NCI-H460 (cell line): Measurements from ENCODE around the gene ME1. TPM values are rescaled to one million over a fixed set of nuclear protein-coding genes. Genes with fewer than 3 reads are reported as not detected.
"Not testable (repeated sequence)": the region's sequence is repeated elsewhere in the genome, so short reads cannot be mapped to it uniquely, and the experiment has no call there.

ENCODE experiments used
- DNase-seq: peaks from one replicate; pipeline ENCODE4 v3.0.0-alpha.2; 2016; ENCODE audit warnings: low read depth; ENCODE audit errors: extremely low read depth
- polyA plus RNA-seq: library from polyadenylated mRNA; depleted of rRNA; stranded (reverse); fragments of >200 nt; gene quantifications from 2 replicates; pipeline ENCODE4 v1.2.3, GENCODE V29; 2014; cell fraction: nucleus; rRNA removed
- total RNA-seq: library from RNA; depleted of rRNA; stranded (reverse); fragments of >200 nt; shearing (Covaris generic); gene quantifications from 2 replicates; pipeline ENCODE4 v1.2.3, GENCODE V29; 2014; rRNA removed

The ME1 gene
- total RNA-seq, result 70.0 and 73.9 TPM in 2 replicates
- polyA plus RNA-seq, result 61.5 and 77.9 TPM in 2 replicates

DNA sequence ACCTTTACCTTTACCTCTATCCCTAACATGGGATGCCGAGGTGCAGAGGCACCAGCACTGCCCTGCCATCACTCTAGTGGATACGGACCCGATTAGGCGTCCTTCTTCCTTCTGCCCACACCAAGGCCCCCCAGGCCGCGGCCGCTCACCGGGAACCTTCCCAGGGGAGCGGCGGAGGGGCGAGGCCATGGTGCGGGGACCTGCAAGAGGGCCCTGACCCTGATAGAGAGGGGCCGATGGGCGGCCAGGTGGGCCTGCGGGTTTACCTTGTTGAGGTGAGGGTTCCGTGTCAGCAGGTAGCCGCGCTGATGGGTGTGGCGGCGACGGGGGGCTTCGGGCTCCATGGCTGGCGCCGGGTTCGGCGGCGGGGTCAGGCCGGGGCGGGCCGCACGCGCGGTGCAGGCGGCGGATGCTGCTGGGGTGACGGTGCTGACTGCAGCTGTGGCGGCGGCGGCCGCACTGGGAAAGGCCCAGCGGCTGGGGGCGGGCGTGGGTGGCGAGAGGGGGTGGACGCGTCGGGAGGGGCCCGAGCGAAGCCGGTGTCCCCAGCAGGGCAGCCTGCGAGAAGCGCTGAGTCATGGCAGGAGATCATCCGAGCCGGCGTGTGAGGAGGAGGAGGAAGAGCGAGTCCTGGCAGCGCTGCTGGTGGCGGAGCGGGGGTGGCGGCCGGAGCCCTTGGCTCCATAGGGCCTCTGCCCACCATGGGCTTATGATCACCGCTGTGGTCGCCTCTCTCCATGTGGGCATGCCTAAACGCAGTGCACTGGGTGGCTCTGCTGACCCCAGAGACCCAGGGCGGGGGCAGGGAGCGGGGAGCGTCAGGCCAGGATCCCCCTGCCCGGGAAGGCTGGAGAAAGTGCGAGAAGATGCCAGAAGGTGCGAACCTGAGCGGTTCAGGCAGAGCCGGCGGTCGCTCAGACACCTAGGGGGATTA is at the start of gene ME1:
Gene ME1 (minus strand): TSS at position 441 of the 934 bp plus-strand sequence. CDS start 97 bp downstream, at position 344.
- DNase-seq, result peak; percentile 92

DNA sequence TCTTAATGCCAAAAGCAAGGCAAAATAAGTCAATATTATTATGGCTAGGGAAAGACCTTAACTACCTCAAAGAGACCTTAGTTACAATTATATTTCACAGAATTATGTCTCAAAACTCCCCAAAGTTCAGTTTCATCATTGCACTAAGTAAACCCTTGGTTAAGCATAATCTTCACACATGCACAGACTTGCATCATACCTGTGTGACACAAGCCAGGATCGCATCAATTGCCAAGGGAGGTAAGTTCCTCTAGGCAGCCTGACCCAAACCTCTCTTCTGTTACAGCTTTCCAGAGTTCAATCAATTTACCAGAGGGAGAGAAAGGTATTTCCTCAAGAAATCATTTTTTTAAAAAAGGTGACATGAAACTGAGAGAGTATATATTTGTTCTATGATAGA is 49.6 kb upstream of the ME1 start:
- DNase-seq, result no peak

DNA sequence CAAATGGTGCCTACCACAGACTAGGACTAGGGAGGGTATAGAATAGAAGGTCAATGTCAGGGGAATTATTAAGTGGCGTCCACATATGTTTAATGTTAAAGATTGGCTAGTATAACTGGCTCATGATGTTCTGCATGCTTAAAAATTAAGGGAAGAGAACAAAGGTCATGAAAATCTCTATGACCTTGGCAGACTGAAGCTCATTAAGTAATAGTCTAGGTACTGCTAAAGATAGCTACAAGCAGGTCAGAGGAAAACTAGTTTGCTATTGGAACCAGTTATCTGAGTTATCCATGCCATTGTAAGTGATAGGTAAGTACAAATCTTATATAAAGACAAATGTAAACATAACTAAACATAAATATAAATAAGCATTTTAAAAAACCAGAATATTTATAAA is 48.5 kb upstream of the ME1 start:
- DNase-seq, result no peak

DNA sequence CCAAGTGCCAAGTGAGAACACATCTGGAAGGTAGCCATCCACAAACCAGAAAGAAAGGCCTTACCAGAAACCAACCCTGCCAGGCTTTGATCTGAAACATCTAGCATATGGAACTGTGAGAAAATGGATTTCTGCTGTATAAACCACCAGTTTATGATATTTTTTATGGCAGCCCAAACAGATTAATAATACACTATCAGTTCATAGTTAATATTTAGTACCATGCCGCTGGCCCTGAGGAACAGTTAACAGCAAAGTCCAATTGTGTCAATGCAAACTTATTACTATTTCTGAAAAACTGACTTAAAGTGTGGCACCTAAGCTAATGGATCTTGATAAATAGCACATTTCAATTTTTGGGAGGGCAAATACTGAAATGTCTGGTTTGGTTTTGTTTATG is 46.1 kb upstream of the ME1 start:
- no peak for DNase-seq

DNA sequence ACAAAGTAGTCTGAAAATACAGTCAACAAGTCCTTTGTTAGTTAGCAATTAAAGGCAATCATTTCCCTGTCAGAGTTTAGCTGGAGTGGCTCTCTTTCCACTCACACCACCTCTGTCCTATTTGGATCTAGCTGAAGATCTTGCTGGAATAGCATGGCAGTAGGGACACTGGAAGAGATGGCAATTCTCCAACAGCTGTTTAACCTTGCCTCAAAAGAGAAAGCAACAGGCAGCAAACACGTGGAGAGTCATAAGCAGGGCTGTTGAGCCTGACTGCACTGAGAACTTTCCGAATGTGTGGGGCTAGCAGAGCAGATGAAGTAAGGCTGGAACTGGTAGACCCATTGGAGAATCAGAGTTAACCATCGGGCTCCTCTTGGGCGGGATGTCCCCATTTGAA is 43.5 kb upstream of the ME1 start:
- no peak for DNase-seq

DNA sequence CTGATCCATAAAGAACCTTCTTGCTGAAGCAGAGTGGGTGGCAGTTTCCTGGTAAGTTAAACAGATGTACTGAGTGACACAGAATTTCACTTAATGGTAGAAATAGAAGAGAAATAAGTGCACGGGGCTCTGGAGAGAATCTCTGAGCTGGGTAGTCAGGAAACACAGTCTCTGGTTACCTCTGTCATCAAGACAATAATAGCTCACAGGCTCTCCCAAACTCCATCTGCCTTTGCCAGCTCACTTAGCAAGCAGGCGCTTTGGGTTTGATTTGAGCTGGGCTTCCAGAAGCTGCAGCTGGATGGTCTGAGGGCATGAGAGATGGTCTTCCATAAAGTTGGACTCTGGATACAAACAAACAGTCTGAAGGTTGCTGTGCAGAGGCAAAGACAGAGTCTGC is 41.9 kb upstream of the ME1 start:
- DNase-seq, result no peak

DNA sequence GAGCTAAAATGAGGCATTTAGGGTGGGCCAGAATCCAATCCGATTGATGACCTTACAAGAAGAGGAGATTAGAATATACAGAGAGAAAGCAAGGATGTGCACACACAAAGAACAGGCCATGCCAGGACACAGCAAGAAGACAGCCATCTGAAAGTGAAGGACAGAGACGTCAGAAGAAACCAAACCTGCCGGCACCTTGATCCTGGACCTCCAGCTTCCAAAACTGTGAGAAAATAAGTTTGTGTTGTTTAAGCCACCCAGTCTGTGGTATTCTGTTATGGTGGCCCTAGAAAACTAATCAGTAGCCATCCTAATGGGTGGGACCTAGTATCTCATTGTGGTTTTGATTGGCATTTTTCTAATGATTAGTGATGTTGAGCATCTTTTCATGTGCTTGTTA is 39.7 kb upstream of the ME1 start:
- no peak for DNase-seq

DNA sequence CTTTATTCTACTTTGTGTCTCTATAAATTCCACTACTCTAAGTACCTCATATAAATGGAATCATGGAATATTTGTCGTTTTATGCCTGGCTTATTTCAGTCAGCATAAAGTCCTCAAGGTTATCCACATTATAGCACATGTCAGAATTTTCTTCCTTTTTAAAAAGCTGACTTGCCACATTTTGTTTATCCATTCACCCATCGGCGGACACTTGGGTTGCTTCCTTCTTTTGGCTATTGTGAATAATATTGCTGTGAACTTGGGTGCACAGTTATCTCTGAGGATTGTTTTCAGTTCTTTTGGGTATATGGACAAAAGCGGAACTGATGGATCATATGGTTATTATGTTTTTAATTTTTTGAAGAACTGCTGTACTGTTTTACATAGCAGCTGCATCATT is 39.1 kb upstream of the ME1 start:
- no peak for DNase-seq

DNA sequence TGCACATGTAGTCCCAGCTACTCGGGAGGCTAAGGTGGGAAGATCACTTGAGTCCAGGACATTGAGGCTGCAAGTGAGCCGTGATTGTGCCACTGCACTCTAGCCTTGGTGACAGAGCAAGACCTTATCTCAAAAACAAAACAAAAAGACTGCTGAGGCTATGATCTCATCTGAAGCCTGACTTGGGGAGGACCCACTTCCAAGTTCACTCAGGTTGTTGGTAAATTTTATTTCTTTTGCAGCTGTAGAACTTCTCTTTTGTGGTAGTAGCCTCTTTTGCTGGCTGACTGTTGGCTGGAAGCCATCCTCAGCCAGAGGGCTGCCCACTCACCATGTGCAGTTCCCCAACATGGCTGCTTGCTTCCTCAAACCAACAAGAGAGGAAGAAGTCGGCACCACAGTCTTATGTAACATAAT is 36.8 kb upstream of the ME1 start:
- DNase-seq, result no peak

DNA sequence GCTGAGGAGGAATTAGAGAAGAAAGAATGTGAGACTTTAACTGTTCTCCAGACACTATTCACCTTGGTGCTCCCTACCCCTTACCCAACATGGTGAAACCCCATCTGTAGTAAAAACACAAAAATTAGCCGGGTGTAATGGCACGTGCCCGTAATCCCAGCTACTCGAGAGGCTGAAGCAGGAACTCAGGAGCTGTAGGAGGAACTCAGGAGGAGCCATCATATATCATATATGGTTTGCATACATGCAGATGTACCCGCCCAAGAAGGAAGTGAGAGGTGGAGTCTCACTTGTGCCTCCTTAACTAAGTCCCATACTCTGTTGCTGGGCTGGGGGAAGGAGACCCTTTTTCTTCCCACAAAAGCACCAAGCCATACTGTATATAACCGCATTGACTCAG is 35.5 kb upstream of the ME1 start:
- no peak for DNase-seq

DNA sequence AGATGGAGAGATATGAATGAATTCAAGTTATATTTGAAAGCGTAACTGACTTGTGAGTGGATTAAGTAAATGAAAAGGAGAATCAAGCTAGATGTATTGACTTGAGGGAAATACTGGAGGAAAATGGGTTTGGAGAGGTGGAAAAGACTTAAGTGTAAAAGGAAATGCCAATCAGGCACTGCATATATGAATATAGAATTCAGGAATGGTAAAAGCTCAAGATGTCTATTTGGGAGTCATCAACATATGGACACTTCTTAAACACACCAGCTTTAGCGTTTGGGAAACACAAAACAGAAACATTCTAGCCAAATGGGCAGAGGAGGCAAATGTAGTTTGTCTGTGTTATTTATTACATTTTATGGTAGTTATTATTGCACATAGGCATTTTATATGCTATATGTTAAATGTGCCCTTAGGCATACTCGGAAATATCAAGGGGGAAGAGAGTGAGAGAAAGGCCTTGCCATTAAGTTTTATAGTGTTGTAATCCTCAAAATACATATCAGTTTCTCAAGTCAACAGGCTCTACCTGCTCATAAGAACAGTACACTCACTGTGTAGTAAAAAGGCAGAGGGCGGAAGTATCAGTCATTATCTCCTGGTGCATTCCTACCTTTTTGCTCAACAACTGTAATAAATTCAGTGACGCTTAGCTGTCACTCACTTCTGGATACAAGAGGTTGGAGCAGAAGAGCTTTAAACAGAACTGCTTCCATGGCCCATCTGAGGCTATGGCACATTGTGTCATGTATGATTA is 33.7 kb upstream of the ME1 start:
- no peak for DNase-seq

DNA sequence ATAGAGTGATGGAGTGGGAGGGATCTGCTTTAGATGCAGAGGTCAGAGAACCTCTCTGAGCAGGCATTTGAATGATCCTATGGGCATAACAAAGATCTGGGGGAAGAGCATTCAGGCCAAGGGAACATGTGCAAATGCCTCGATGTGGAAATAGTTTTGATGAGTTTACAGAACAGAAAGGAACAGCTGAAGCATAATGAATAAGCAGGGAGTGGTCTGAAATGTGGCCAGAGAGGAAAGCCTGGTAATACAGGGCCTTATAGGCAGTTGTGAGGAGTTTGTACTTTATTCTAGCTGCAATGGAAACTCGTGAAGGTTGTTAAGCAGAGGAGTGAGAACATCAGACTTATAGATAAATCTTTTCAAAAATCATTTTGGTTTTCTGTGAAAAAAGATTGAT is 33.0 kb upstream of the ME1 start:
- DNase-seq, result no peak

DNA sequence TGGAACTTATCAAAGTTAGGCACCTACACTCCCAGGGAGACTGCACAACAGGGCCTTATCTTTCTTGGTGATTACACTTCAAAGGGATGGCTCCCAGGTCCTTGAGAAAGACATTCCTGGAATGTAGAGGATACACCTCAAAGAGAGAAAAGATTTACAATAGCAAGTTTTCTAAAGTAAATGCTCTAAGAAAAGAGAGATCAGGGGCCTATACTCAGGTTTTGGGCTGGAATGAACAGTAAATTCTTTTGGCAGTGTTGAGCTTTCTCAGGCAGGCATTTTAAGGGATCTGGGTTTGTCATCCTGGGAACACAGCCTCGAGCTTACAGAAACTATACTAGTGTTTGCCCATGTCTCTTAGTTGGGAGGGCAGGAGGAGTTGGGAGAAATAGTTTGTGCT is 31.7 kb upstream of the ME1 start:
- DNase-seq, result no peak

DNA sequence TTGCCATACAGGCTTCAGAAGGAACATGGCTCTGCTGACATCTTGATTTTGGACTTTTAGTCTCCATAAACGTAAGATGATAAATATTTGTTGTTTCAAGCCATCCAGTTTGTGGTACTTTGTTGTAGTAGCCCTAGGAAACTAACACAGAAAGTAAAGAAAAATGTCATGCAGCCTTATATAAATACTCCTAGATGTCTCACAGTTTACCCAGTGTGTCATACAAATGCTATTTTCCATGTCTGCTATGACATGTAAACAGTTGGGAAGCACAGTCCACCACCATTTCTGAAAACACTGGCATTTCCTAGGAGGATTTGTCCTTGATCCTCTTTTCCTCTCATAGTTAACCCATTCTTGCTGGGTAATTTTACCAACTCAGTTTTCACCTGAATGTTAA is 30.6 kb upstream of the ME1 start:
- DNase-seq, result no peak

DNA sequence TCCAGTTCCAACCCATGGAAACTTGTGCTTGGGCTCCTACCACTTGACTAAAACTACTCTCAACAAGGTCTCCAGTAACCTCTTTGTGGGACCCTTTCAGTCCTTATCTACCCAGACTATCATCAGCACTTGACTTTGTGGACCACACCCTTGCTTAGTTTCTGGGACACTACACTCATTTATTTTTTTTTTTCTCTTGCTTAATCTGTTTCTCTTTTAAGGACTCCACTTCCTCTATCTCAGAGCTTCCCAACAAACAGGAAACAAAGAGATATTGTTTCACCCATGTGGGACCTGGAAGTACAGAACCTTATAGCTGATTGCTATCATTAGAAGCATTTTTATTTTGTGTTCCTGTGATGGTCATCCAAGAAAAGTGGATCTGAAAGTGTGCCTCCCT is 28.8 kb upstream of the ME1 start:
- no peak for DNase-seq

DNA sequence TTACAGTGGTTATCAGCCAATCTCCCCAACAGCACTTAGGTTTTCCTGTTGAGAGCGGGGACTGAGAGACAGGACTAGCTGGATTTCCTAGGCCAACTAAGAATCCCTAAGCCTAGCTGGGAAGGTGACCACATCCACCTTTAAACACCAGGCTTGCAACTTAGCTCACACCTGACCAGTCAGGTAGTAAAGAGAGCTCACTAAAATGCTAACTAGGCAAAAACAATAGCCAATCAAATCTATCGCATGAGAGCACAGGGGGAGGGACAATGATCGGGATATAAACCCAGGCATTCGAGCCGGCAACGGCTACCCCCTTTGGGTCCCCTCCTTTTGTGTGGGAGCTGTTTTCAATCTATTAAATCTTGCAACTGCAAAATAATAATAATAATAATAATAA is 19.2 kb upstream of the ME1 start:
- DNase-seq, result not testable (repeated sequence)

DNA sequence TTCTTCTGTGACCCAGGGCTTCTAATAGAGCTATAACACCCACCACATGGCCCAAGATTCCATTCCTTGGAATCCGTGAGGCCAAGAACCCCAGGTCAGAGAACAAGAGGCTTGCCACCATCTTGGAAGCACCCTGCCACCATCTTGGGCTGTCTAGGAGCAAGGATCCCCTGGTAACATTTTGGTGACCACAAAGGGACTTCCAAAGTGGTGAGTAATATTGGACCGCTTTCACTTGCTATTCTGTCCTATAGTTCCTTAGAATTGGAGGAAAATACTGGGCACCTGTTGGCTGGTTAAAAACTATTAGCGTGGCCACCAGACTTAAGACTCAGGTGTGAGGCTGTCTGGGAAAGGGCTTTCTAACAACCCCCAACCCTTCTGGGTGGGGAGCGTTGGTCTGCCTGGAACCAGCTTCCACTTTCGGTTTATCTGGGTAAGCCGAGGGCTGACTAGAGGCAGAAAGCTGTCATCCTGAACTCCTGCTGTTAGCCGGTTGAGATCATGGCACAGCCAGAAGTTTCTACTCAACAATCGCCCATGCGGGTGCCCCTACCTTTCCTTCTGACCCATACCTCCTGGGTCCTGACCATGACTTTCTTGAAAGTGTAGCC is 13.3 kb upstream of the ME1 start:
- not testable (repeated sequence) for DNase-seq

DNA sequence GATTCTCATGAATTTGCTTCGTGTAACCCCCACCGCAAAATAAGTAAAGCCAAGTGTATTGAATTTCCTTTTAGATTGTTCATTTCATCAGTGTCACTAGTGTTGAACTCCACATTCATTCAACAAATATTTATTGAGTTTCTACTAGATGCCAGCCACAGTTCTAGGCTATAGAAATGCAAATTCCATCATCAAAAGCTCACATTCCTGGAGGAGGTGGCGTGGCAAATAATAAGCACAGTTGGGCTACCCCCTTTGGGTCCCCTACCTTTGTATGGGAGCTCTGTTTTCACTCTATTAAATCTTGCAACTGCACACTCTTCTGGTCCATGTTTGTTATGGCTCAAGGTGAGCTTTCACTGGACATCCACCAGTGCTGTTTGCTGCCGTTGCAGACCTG is 12.7 kb upstream of the ME1 start:
- DNase-seq, result no peak

DNA sequence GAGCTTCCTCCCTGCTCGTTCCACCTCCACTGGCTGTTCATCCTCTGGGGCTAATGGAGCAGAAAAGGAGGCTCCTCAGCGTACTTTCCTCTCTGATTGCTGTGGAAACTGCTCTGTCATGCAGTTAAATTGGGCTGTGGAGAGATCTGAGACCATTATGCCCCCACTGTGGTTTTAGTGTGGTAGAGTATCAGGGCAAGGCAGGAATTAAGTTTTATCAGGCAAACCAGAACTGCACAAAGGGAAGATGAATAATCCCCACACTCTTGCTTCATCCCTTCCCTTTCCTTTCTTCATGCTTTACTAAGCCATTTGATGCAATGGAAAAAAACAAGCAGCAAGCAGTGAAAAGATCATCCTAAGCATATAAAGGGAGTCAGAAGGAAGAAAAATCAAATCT is 11.9 kb upstream of the ME1 start:
- DNase-seq, result no peak

DNA sequence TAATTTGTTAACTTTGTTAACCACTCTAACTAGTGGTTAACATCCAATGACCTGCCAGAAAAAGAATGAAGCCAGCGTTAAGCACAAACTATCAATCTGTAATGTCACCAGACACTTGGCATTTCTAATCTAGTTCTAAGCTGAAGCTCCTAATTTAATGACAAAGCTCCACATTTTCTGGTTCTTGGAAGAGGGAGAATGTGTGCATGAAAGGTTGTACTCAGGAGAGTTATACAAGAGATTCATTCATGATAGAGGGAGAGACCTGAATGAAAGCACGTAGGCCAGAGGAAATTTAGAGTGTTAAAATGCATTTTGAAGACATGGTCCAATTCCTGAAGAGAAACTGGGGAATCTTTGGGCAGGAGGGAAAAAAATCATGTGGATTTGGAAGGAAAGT is 8.3 kb upstream of the ME1 start:
- DNase-seq, result no peak

DNA sequence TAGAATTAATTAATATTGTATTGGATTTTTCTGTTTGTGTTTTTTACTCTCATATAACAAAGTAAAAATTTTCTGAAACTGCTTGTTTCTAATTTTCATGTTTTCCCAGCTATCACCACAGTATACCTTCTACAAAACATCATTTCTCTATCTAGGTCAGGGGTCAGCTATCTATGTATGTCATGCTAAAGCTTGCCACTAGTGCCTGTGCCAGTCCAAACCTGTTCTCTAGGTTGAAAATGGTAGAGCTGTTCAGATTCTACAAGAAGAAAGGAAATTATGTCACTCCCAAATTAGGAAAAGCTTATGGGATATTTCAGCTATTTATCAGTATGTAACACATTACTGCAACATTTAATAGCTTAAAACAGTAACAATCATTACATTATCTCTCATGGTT is 5.8 kb upstream of the ME1 start:
- DNase-seq, result no peak
